Cerebellar cortex (tissue), 1 donor: ENCODE data around the gene RNF223.

Experiments
- DNase-seq: peaks from one replicate; pipeline ENCODE4 v3.0.0-alpha.2; 2015; ENCODE audit warnings: low spot score

Gene RNF223

GRCh38 chr1:1027791-1028190 is 46.3 kb downstream of the RNF223 start:
- no peak for DNase-seq

- DNase-seq = no peak
These were observed 47.3 kb downstream of the RNF223 start for GRCh38 chr1:1026599-1027413.

- DNase-seq = no peak
These were observed 48.4 kb downstream of the RNF223 start for GRCh38 chr1:1025730-1026129.

GRCh38 chr1:1024771-1025699 is 49.1 kb downstream of the RNF223 start:
- DNase-seq = no peak

- no peak for DNase-seq
These were observed 49.8 kb downstream of the RNF223 start for GRCh38 chr1:1024149-1024770.

GRCh38 chr1:1023700-1024099 is 50.4 kb downstream of the RNF223 start:
- no peak for DNase-seq

GRCh38 chr1:1022302-1023009 is 51.6 kb downstream of the RNF223 start:
- DNase-seq = no peak

GRCh38 chr1:1021920-1022259 is 52.2 kb downstream of the RNF223 start:
- DNase-seq = no peak

- no peak for DNase-seq
These were observed 52.8 kb downstream of the RNF223 start for GRCh38 chr1:1021010-1021919.
